ENCODE measurements around the gene H2BK1.

Gene H2BK1

GRCh38 chr7:151210087-151210854 lies at the start of gene H2BK1:
TSS of gene H2BK1 (minus strand) at chr7:151210488. CDS start at chr7:151210318, 170 bp downstream.
- DNase-seq = no peak

- no peak for DNase-seq
These were observed 47.7 kb upstream of the H2BK1 start for GRCh38 chr7:151257990-151258389.

- DNase-seq = no peak
These were observed 46.2 kb upstream of the H2BK1 start for GRCh38 chr7:151256410-151257045.

- no peak for DNase-seq
These were observed 45.1 kb upstream of the H2BK1 start for GRCh38 chr7:151255390-151255789.

- DNase-seq = no peak
These were observed 44.6 kb upstream of the H2BK1 start for GRCh38 chr7:151254851-151255250.

- no peak for DNase-seq
These were observed 44.0 kb upstream of the H2BK1 start for GRCh38 chr7:151254316-151254715.

- no peak for DNase-seq
These were observed 42.8 kb upstream of the H2BK1 start for GRCh38 chr7:151252961-151253711.

GRCh38 chr7:151252561-151252835 lies 42.2 kb upstream of the H2BK1 start:
- DNase-seq = no peak

GRCh38 chr7:151251689-151252560 lies 41.6 kb upstream of the H2BK1 start:
- no peak for DNase-seq

- no peak for DNase-seq
These were observed 41.0 kb upstream of the H2BK1 start for GRCh38 chr7:151251328-151251688.

- DNase-seq = no peak
These were observed 40.2 kb upstream of the H2BK1 start for GRCh38 chr7:151250181-151251132.

- DNase-seq = no peak
These were observed 39.4 kb upstream of the H2BK1 start for GRCh38 chr7:151249732-151250072.

- DNase-seq = no peak
These were observed 38.9 kb upstream of the H2BK1 start for GRCh38 chr7:151249034-151249731.

GRCh38 chr7:151248346-151249033 lies 38.2 kb upstream of the H2BK1 start, which contains the start of gene SMARCD3:
TSS of gene SMARCD3 (minus strand) at chr7:151248694. CDS start at chr7:151248562, 132 bp downstream.
- no peak for DNase-seq

GRCh38 chr7:151247611-151248345 lies 37.5 kb upstream of the H2BK1 start:
- DNase-seq = no peak

GRCh38 chr7:151246851-151247580 lies 36.7 kb upstream of the H2BK1 start:
- no peak for DNase-seq

GRCh38 chr7:151246102-151246850 lies 36.0 kb upstream of the H2BK1 start:
- no peak for DNase-seq

- DNase-seq = no peak
These were observed 35.2 kb upstream of the H2BK1 start for GRCh38 chr7:151245360-151246101.

Measured in KG1 (cell line).